CD14-positive monocyte (primary cell): ENCODE results near the gene RIC3. TPM values are rescaled to one million over a fixed set of nuclear protein-coding genes. Genes with fewer than 3 reads are reported as not detected.
A peak's percentile ranks its signal among the peaks of the same experiment; 100 is the strongest.

Source experiments
- DNase-seq, 3 donors: peaks; one replicate each; pipeline ENCODE4 v3.0.0-alpha.2; 2011 to 2022
- H2AFZ ChIP-seq: 2 replicates; pipeline ENCODE4 v1.6.0; 2012; ENCODE audit warnings: mild to moderate bottlenecking, low read depth, low read length, inconsistent platforms; ENCODE audit not compliant: insufficient read depth, poor library complexity, severe bottlenecking
- H3K27ac ChIP-seq, 2 donors: 1 replicate in 1 of 2; 2 replicates in 1 of 2; pipeline ENCODE4 v1.5.1; 2012 to 2013; ENCODE audit warnings: low read length in 2 of 2, control low read depth in 1 of 2, inconsistent platforms in 1 of 2, low read depth in 1 of 2, mild to moderate bottlenecking in 1 of 2
- H3K27me3 ChIP-seq, 2 donors: one replicate each; pipeline versions ENCODE4 v1.6.0 to v1.6.1; 2011 to 2013; ENCODE audit warnings: low read length in 2 of 2; ENCODE audit not compliant: control insufficient read depth in 2 of 2, insufficient read depth in 2 of 2
- H3K36me3 ChIP-seq, 2 donors: replicated peaks in 1 of 2; 1 replicate in 1 of 2; 2 replicates in 1 of 2; pipeline versions ENCODE4 v1.5.1 to v1.6.1; 2012 to 2013; ENCODE audit warnings: low read length in 2 of 2, control low read depth in 1 of 2, inconsistent platforms in 1 of 2, mild to moderate bottlenecking in 1 of 2; ENCODE audit not compliant: insufficient read depth in 2 of 2, control insufficient read depth in 1 of 2
- H3K4me1 ChIP-seq, 2 donors: 1 replicate in 1 of 2; 2 replicates in 1 of 2; pipeline versions ENCODE4 v1.5.1 to v1.6.1; 2012 to 2013; ENCODE audit warnings: low read length in 2 of 2, control low read depth in 1 of 2, inconsistent platforms in 1 of 2, mild to moderate bottlenecking in 1 of 2, moderate library complexity in 1 of 2; ENCODE audit not compliant: insufficient read depth in 2 of 2, control insufficient read depth in 1 of 2
- H3K4me2 ChIP-seq: replicated peaks from 2 replicates; pipeline ENCODE3; 2012; ENCODE audit warnings: low read length, moderate library complexity, mild to moderate bottlenecking; ENCODE audit not compliant: poor library complexity, severe bottlenecking; ENCODE audit errors: extremely low read depth
- H3K4me3 ChIP-seq, 3 experiments: fragments of 200-600 bp in 1 of 3; sonication (generic) in 1 of 3; replicated peaks in 1 of 3; 1 replicate in 2 of 3; 2 replicates in 1 of 3; pipeline ENCODE4 v1.5.1; 2011 to 2013; ENCODE audit warnings: low read length in 3 of 3, mild to moderate bottlenecking in 3 of 3, control low read depth in 2 of 3, low read depth in 2 of 3, inconsistent platforms in 1 of 3, moderate library complexity in 1 of 3
- H3K79me2 ChIP-seq: 2 replicates; pipeline ENCODE4 v1.6.0; 2012; ENCODE audit warnings: mild to moderate bottlenecking, control low read depth, inconsistent platforms, low read length, moderate library complexity; ENCODE audit not compliant: insufficient read depth
- H3K9ac ChIP-seq: 2 replicates; pipeline ENCODE4 v1.6.0; 2017; ENCODE audit warnings: low read length, mild to moderate bottlenecking; ENCODE audit not compliant: insufficient read depth, poor library complexity, severe bottlenecking
- H3K9me3 ChIP-seq, 2 donors: replicated peaks in 1 of 2; 1 replicate in 1 of 2; 2 replicates in 1 of 2; pipeline versions ENCODE4 v1.5.1 to v1.6.1; 2012 to 2013; ENCODE audit warnings: low read length in 2 of 2, control low read depth in 1 of 2; ENCODE audit not compliant: control insufficient read depth in 1 of 2, insufficient read depth in 1 of 2
- H4K20me1 ChIP-seq: 2 replicates; pipeline ENCODE4 v1.6.0; 2012; ENCODE audit warnings: mild to moderate bottlenecking, low read length, control low read depth, moderate library complexity; ENCODE audit not compliant: insufficient read depth
- H3K27ac Mint-ChIP-seq, 7 donors: one replicate each; pipeline ENCODE4 v1.8.0; 2020; ENCODE audit warnings: mild to moderate bottlenecking in 7 of 7, mixed read lengths in 7 of 7, moderate library complexity in 6 of 7, inconsistent platforms in 2 of 7
- H3K27me3 Mint-ChIP-seq, 3 donors: one replicate each; pipeline ENCODE4 v1.8.0; 2021 to 2022; ENCODE audit warnings: low read depth in 3 of 3, mild to moderate bottlenecking in 3 of 3, mixed read lengths in 3 of 3, moderate library complexity in 3 of 3, inconsistent platforms in 1 of 3
- H3K36me3 Mint-ChIP-seq, 2 donors: one replicate each; pipeline ENCODE4 v1.8.0; 2020; ENCODE audit warnings: mixed read lengths in 2 of 2, inconsistent platforms in 1 of 2, mild to moderate bottlenecking in 1 of 2
- H3K4me1 Mint-ChIP-seq: one replicate; pipeline ENCODE4 v1.8.0; 2020; ENCODE audit warnings: mild to moderate bottlenecking, mixed read lengths
- H3K4me3 Mint-ChIP-seq, 2 donors: one replicate each; pipeline ENCODE4 v1.8.0; 2020; ENCODE audit warnings: mild to moderate bottlenecking in 2 of 2, mixed read lengths in 2 of 2, moderate library complexity in 1 of 2
- H3K9me3 Mint-ChIP-seq, 7 donors: one replicate each; pipeline ENCODE4 v1.8.0; 2020 to 2022; ENCODE audit warnings: mixed read lengths in 7 of 7, mild to moderate bottlenecking in 6 of 7, moderate library complexity in 6 of 7, inconsistent platforms in 2 of 7
- CTCF ChIP-seq: fragments of 200-600 bp; IDR thresholded peaks from one replicate; pipeline ENCODE4 v1.8.0; 2022; ENCODE audit warnings: antibody characterized with exemption, mild to moderate bottlenecking
- WGBS: methylation state at CpG from one replicate; pipeline ENCODE4 v1.1.5; 2013; ENCODE audit warnings: missing lambda C conversion rate; ENCODE audit not compliant: insufficient coverage; 5-methylcytosine and 5-hydroxymethylcytosine counted together
- intact Hi-C, 2 donors: fragments of 100-400 bp; cut with micrococcal nuclease; formaldehyde crosslinking; loops; one replicate each; pipeline versions ENCODE4 v1.15.0 to v1.15.1; 2023
- polyA plus RNA-seq, 3 donors: library from polyadenylated mRNA; depleted of rRNA in 1 of 3; unstranded in 2 of 3; stranded (reverse) in 1 of 3; fragments of 300-500 nt in 2 of 3; fragments of >200 nt in 1 of 3; fragmentation: Illumina TruSeq in 2 of 3; gene quantifications; 1 replicate in 2 of 3; 2 replicates in 1 of 3; pipeline ENCODE4 v1.2.3, GENCODE V29; 2012 to 2021

Gene RIC3
- polyA plus RNA-seq, 3 donors: 0.17 TPM; not detected in 2

GRCh38 chr11:8091721-8092120 is 77.1 kb downstream of the RIC3 start:
- no peaks in the 10 kb centered on the region for H3K4me1 ChIP-seq
- no peaks in the 10 kb centered on the region for H4K20me1 ChIP-seq
- 85% methylated on average over 5 of the region's 5 CpGs for WGBS
- no peaks in the 10 kb centered on the region for H3K27me3 ChIP-seq
- Mint-ChIP-seq H3K27ac (no peak overlapping the region), H3K4me1 (no peaks in the 10 kb centered on the region), H3K4me3 (no peak overlapping the region), H3K9me3 (no peaks in the 10 kb centered on the region), H3K36me3 (no peaks in the 10 kb centered on the region), H3K27me3 (peaks cover 0 to 4% (median 2%) of the 10 kb centered on the region in 3 donors)
- no peak overlapping the region for H2AFZ ChIP-seq
- H3K36me3 ChIP-seq: no peaks in the 10 kb centered on the region
- H3K27ac ChIP-seq: no peak overlapping the region
- H3K4me2 ChIP-seq: no peak overlapping the region
- H3K9ac ChIP-seq: no peak overlapping the region
- H3K79me2 ChIP-seq: no peaks in the 10 kb centered on the region
- no peak for TF ChIP-seq CTCF
- H3K4me3 ChIP-seq: no peak overlapping the region
- DNase-seq: no peak
- intact Hi-C loops: no loop called here
- no peaks in the 10 kb centered on the region for H3K9me3 ChIP-seq

GRCh38 chr11:8090756-8091155 is 78.1 kb downstream of the RIC3 start:
- no peak overlapping the region for H3K9ac ChIP-seq
- H3K27ac Mint-ChIP-seq: peak overlapping the region in 1 of 7 donors; percentile 63
- no peaks in the 10 kb centered on the region for H3K9me3 ChIP-seq
- H3K4me1 ChIP-seq: no peaks in the 10 kb centered on the region
- TF ChIP-seq CTCF: no peak
- WGBS: 47% methylated on average over 4 of the region's 5 CpGs
- no peak for DNase-seq
- H3K4me3 Mint-ChIP-seq: no peak overlapping the region
- H3K9me3 Mint-ChIP-seq: no peaks in the 10 kb centered on the region
- H3K4me3 ChIP-seq: no peak overlapping the region
- H3K27ac ChIP-seq: no peak overlapping the region
- H3K4me2 ChIP-seq: no peak overlapping the region
- H3K79me2 ChIP-seq: no peaks in the 10 kb centered on the region
- H4K20me1 ChIP-seq: no peaks in the 10 kb centered on the region
- H3K4me1 Mint-ChIP-seq: no peaks in the 10 kb centered on the region
- H3K27me3 Mint-ChIP-seq: peaks cover 0 to 7% (median 6%) of the 10 kb centered on the region in 3 donors
- H3K36me3 Mint-ChIP-seq: no peaks in the 10 kb centered on the region
- intact Hi-C loops: no loop called here
- H3K27me3 ChIP-seq: no peaks in the 10 kb centered on the region
- no peak overlapping the region for H2AFZ ChIP-seq
- H3K36me3 ChIP-seq: no peaks in the 10 kb centered on the region
